D721Med (cell line): ENCODE data around the gene ENTPD2.

Source experiments
- DNase-seq: peaks from one replicate; pipeline ENCODE4 v3.0.0; 2011; ENCODE audit warnings: low spot score; ENCODE audit not compliant: insufficient read length
- FAIRE-seq: peaks from 2 replicates; lab custom pipeline; 2011; peaks lifted over from hg19 to GRCh38; lab: Jason Lieb, UNC
- CTCF ChIP-seq: IDR thresholded peaks from 2 replicates; pipeline ENCODE4 v1.5.1; 2012; ENCODE audit warnings: mild to moderate bottlenecking, control low read depth; ENCODE audit not compliant: insufficient read depth; ENCODE audit errors: missing control alignments

The ENTPD2 gene

GRCh38 chr9:137062384-137062783 is 8.5 kb upstream of the ENTPD2 start:
- TF ChIP-seq CTCF = no peak
- DNase-seq (no peak), FAIRE-seq (no peak)

- TF ChIP-seq CTCF = no peak
Measured at GRCh38 chr9:137058521-137059234, 4.8 kb upstream of the ENTPD2 start.

GRCh38 chr9:137057545-137057944 is 3.7 kb upstream of the ENTPD2 start:
- no peak for TF ChIP-seq CTCF
- FAIRE-seq (no peak), DNase-seq (no peak)

More at GRCh38 chr9:137058521-137059234, 4.8 kb upstream of the ENTPD2 start:
- FAIRE-seq (no peak), DNase-seq (no peak)

- DNase-seq = no peak
- TF ChIP-seq CTCF = no peak
- no peak for FAIRE-seq
Measured at GRCh38 chr9:137056739-137057415, 3.0 kb upstream of the ENTPD2 start.

- no peak for FAIRE-seq
- DNase-seq = no peak
- no peak for TF ChIP-seq CTCF
Measured at GRCh38 chr9:137055385-137056364, 1.8 kb upstream of the ENTPD2 start.

- FAIRE-seq (no peak), DNase-seq (no peak)
- no peak for TF ChIP-seq CTCF
Measured at GRCh38 chr9:137054932-137055384, 1.1 kb upstream of the ENTPD2 start.
